T-helper 17 cell (primary cell): Measurements from ENCODE around the gene ACHE. TPM values are rescaled to one million over a fixed set of nuclear protein-coding genes. Genes with fewer than 3 reads are reported as not detected.
A peak's percentile ranks its signal among the peaks of the same experiment; 100 is the strongest.

Experiments used
- ATAC-seq: fragments of 150-1000 bp; cut with Tn5 transposase; 2 replicates; pipeline ENCODE4 v1.10.0; 2021; ENCODE audit warnings: mild to moderate bottlenecking, moderate library complexity
- DNase-seq, 3 donors: peaks; one replicate each; pipeline versions ENCODE4 v3.0.0 to v3.0.0-alpha.2; 2020 to 2021
- H3K9me3 ChIP-seq: one replicate; pipeline ENCODE4 v1.7.0; 2013; ENCODE audit warnings: low read length, mild to moderate bottlenecking; ENCODE audit not compliant: control insufficient read depth, poor library complexity, severe bottlenecking
- H3K27ac Mint-ChIP-seq: one replicate; pipeline ENCODE4 v1.8.0; 2022; ENCODE audit warnings: mild to moderate bottlenecking, moderate library complexity, mixed read lengths
- H3K27me3 Mint-ChIP-seq: one replicate; pipeline ENCODE4 v1.8.0; 2022; ENCODE audit warnings: mixed read lengths
- H3K36me3 Mint-ChIP-seq: one replicate; pipeline ENCODE4 v1.8.0; 2022; ENCODE audit warnings: low read depth, mixed read lengths
- H3K4me1 Mint-ChIP-seq: one replicate; pipeline ENCODE4 v1.8.0; 2022; ENCODE audit warnings: mild to moderate bottlenecking, mixed read lengths
- H3K4me3 Mint-ChIP-seq: one replicate; pipeline ENCODE4 v1.8.0; 2022; ENCODE audit warnings: mild to moderate bottlenecking, moderate library complexity, mixed read lengths
- total RNA-seq, 4 donors: library from RNA in 2 of 4; stranded (reverse) in 2 of 4; gene quantifications; one replicate each; pipeline ENCODE4 v1.2.3 and lab custom pipeline; 2022 to 2026

ACHE gene
- total RNA-seq, 2 donors from 2014 or later: 0.21 to 0.25 TPM

GRCh38 chr7:100893910-100894721 is 1.6 kb downstream of the ACHE start:
- Mint-ChIP-seq H3K36me3 (peaks cover 5% of the 10 kb centered on the region), H3K4me1 (peaks cover 28% of the 10 kb centered on the region), H3K27ac (no peak overlapping the region), H3K27me3 (peaks cover 40% of the 10 kb centered on the region), H3K4me3 (peak overlapping the region; percentile 75)
- DNase-seq (no peak), ATAC-seq (no peak)
- H3K9me3 ChIP-seq: no peaks in the 10 kb centered on the region

- Mint-ChIP-seq H3K4me3 (no peak overlapping the region), H3K27ac (no peak overlapping the region), H3K36me3 (peaks cover 7% of the 10 kb centered on the region), H3K27me3 (peaks cover 38% of the 10 kb centered on the region), H3K4me1 (peaks cover 30% of the 10 kb centered on the region)
- no peak for ATAC-seq
- DNase-seq: no peak
- H3K9me3 ChIP-seq: no peaks in the 10 kb centered on the region
These were observed 2.3 kb downstream of the ACHE start for GRCh38 chr7:100893318-100893895.

GRCh38 chr7:100892364-100893317 is 3.0 kb downstream of the ACHE start:
- H3K4me1 Mint-ChIP-seq: peaks cover 38% of the 10 kb centered on the region
- ATAC-seq (no peak), DNase-seq (no peak)
- no peak overlapping the region for H3K27ac Mint-ChIP-seq
- H3K9me3 ChIP-seq: no peaks in the 10 kb centered on the region
- H3K27me3 Mint-ChIP-seq: peaks cover 31% of the 10 kb centered on the region
- H3K4me3 Mint-ChIP-seq: peak overlapping the region; percentile 28
- H3K36me3 Mint-ChIP-seq: peaks cover 7% of the 10 kb centered on the region

- peaks cover 44% of the 10 kb centered on the region for H3K4me1 Mint-ChIP-seq
- H3K27me3 Mint-ChIP-seq: peaks cover 29% of the 10 kb centered on the region
- DNase-seq: no peak
- peaks cover 9% of the 10 kb centered on the region for H3K36me3 Mint-ChIP-seq
- peak overlapping the region; percentile 29 for H3K27ac Mint-ChIP-seq
- no peaks in the 10 kb centered on the region for H3K9me3 ChIP-seq
- H3K4me3 Mint-ChIP-seq: peak overlapping the region; percentile 82
- no peak for ATAC-seq
These were observed 4.0 kb downstream of the ACHE start for GRCh38 chr7:100891568-100892247.

- Mint-ChIP-seq H3K4me1 (peaks cover 43% of the 10 kb centered on the region), H3K27me3 (peaks cover 23% of the 10 kb centered on the region), H3K36me3 (peaks cover 11% of the 10 kb centered on the region), H3K4me3 (peak overlapping the region; percentile 90), H3K27ac (peak overlapping the region; percentile 29)
- H3K9me3 ChIP-seq: no peaks in the 10 kb centered on the region
- DNase-seq: no peak
- ATAC-seq: no peak
These were observed 4.8 kb downstream of the ACHE start for GRCh38 chr7:100890653-100891567.

GRCh38 chr7:100888988-100889750 is 6.5 kb downstream of the ACHE start, which contains the start of gene UFSP1:
TSS of gene UFSP1 (minus strand) at chr7:100889715. CDS start at chr7:100889271, 444 bp downstream.
- peaks cover 23% of the 10 kb centered on the region for H3K36me3 Mint-ChIP-seq
- no peaks in the 10 kb centered on the region for H3K9me3 ChIP-seq
- peaks cover 46% of the 10 kb centered on the region for H3K4me1 Mint-ChIP-seq
- peak within 1 kb of the TSS; percentile 91 for H3K27ac Mint-ChIP-seq
- peak within 1 kb of the TSS; percentile 90 for H3K4me3 Mint-ChIP-seq
- ATAC-seq: no peak
- peaks cover 21% of the 10 kb centered on the region for H3K27me3 Mint-ChIP-seq
- DNase-seq: no peak

GRCh38 chr7:100888291-100888987 is 7.2 kb downstream of the ACHE start:
- Mint-ChIP-seq H3K27me3 (peaks cover 21% of the 10 kb centered on the region), H3K4me1 (peaks cover 45% of the 10 kb centered on the region), H3K4me3 (peak overlapping the region; percentile 90), H3K27ac (peak overlapping the region; percentile 91), H3K36me3 (peaks cover 24% of the 10 kb centered on the region)
- no peak for DNase-seq
- no peak for ATAC-seq
- H3K9me3 ChIP-seq: no peaks in the 10 kb centered on the region

- peak; percentile 50 for ATAC-seq
- DNase-seq: peak in 1 of 3 donors; percentile 46
- Mint-ChIP-seq H3K36me3 (peaks cover 24% of the 10 kb centered on the region), H3K27ac (peak overlapping the region; percentile 91), H3K27me3 (peaks cover 17% of the 10 kb centered on the region), H3K4me3 (peak overlapping the region; percentile 90), H3K4me1 (peaks cover 49% of the 10 kb centered on the region)
- H3K9me3 ChIP-seq: no peaks in the 10 kb centered on the region
These were observed 8.0 kb downstream of the ACHE start for GRCh38 chr7:100887516-100888290.

- no peaks in the 10 kb centered on the region for H3K9me3 ChIP-seq
- H3K4me3 Mint-ChIP-seq: peak overlapping the region; percentile 90
- H3K27me3 Mint-ChIP-seq: peaks cover 11% of the 10 kb centered on the region
- DNase-seq (no peak), ATAC-seq (no peak)
- H3K27ac Mint-ChIP-seq: peak overlapping the region; percentile 91
- peaks cover 48% of the 10 kb centered on the region for H3K4me1 Mint-ChIP-seq
- H3K36me3 Mint-ChIP-seq: peaks cover 24% of the 10 kb centered on the region
These were observed 8.7 kb downstream of the ACHE start for GRCh38 chr7:100886936-100887515.
